GM10847 (cell line): ENCODE data around the gene RLF.

Experiments
- POLR2A ChIP-seq: IDR thresholded peaks from 2 replicates; pipeline ENCODE4 v1.6.1; 2011; ENCODE audit not compliant: insufficient read length; ENCODE audit errors: extremely low read depth

RLF gene

GRCh38 chr1:40161125-40161887 lies at the start of gene RLF:
Gene RLF (plus strand): TSS chr1:40161387. CDS start chr1:40161400, 13 bp downstream.
- TF ChIP-seq POLR2A = peak; percentile 91

DNA sequence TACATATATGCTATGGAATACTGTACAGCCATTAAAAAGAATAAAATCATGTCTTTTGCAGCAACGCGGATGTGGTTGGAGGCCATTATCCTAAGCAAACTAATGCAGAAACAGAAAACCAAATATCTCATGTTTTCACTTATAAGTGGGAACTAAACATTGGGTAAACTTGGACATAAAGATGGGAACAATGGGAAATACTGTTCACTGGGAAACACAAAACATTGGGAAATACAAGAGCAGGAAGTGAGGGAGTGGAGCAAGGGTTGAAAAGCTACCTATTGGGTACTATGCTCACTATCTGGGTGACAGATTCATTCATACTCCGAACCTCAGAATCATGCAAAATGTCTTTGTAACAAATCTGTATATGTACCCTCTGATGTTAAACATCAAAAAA lies 46.8 kb upstream of the RLF start:
- TF ChIP-seq POLR2A = no peak

- no peak for TF ChIP-seq POLR2A
These were observed 41.1 kb upstream of the RLF start for GRCh38 chr1:40120128-40120527.

DNA sequence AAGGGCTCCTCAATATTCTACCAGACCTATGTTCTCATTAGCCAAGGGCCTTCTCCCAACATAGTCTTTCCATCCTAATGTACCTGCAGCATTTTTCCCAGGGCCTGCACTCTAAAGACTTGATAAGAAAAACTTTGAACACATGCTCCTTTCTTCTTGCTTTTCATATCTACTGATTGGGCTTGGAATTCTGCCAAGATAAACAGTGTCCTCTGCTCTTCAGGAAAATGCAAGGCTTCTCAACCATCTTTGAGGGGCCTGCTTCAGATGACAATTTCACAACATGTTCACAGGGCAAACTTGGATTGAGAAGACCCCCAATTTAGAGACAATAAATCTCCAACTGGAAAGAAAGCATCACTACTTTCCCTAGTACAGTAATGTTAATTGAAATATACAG lies 38.3 kb upstream of the RLF start:
- TF ChIP-seq POLR2A = no peak

DNA sequence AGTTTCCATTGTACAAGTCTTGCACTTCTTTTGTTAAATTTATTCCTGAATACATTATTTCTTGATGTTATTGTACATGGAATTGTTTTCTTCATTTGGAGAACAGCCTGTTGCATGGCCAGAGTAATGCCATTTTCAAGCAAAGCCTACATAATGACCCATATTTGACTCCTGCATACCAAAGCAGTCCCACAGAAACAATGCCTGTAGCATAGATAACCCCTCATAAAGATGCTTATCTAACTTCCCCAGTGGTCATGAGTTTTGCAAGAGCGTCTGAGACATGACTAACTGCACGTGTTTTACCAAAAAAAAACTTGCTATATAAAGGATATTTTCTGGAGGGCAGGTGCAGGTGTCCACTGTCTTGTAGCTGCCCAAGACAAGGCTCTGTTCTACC lies 30.3 kb upstream of the RLF start:
- TF ChIP-seq POLR2A = no peak

DNA sequence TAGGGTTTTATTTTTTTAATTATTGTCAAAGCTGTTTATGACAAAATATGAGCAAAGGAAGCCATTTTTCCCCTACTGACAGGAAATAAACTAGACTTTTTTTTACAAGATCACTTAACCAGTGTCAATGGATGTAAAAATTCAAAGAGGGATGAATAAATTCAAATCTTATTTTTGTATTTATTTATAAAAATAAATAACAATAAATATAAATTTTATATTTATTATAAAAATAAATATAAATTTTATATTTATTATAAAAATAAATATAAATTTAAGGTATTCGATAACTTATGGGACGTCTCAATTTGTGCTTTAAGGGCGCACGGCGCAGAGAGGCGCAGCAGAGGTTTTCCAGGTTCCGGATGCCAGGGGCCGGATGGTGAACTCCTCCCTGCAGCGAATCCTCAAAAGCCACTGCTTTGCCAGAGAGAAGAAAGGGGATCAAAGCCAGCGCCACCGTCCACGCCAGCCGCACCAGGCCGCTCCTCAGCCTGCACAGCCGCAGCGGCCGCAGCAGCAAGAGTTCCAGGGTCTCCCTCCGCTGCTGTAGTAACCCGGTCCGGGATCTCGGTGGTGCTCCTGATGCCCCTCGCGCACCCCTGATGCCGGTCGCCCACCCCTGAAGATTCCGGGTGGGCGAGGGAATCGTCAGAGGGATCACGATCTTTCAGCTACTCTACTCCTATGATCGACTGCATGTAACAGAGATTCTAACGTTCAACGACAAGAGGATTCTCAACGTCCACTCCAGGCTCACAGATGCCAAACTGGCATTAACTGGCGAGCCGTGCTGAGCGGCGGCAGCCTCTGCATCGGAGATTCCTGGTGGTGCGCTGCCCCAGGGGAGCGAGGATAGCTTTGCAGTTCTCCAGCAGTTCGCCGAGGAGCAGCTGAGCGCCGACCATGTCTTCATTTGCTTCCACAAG lies 28.5 kb upstream of the RLF start:
- TF ChIP-seq POLR2A = no peak

DNA sequence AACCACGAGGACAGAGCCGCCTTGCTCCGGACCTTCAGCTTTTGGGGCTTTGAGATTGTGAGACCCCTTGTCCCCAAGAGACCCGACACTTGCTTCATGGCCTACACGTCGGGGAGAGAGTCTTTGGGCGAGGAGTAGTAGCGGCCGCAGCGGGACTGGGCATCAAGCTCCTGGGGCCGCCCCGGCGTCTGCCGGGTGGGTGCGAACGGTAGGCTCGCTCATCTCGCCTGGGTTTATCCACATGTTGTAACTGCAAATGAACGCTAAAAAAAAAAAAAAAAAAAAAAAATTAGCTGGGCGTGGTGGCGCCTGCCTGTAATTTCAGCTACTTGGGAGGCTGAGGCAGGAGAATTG lies 27.9 kb upstream of the RLF start:
- TF ChIP-seq POLR2A = no peak

- TF ChIP-seq POLR2A = no peak
These were observed 27.3 kb upstream of the RLF start for GRCh38 chr1:40133839-40134238.

DNA sequence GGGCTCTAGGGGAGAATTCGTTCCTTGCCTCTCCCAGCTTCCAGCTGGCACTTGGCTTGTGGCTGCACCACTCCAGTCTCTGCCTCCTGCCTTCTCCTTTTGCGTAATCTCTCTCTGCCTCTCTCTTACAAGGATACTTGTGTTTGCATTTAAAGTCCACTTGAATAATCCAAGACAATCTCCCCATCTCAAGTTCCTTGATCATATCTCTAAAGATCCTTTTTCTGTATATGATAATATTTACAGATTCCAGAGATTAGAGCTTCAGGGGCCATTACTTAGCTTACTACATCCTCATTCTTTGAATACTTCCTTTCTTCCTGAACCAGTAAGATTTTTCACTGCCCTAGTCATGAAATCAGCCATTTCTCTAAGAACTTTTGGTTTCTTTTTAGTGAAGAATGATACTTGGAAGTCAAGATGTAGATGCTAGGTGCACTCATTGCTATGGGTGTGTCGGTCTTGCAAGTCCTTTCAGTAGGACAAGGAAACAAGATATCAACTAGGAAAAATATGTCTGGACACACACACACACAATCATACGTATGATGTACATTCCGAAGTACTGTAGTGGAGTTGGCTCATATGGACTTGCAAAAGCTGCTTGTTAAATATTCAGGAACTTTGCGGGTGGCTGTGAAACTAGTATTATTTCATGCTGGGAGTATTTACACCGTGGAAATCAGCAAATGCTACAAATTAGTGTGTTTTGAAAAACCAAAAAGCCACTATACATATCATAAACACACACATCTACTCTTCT lies 20.8 kb upstream of the RLF start:
- TF ChIP-seq POLR2A = no peak

- no peak for TF ChIP-seq POLR2A
These were observed 19.2 kb upstream of the RLF start for GRCh38 chr1:40141878-40142535.

GRCh38 chr1:40143891-40144575 lies 17.2 kb upstream of the RLF start:
- TF ChIP-seq POLR2A = no peak

DNA sequence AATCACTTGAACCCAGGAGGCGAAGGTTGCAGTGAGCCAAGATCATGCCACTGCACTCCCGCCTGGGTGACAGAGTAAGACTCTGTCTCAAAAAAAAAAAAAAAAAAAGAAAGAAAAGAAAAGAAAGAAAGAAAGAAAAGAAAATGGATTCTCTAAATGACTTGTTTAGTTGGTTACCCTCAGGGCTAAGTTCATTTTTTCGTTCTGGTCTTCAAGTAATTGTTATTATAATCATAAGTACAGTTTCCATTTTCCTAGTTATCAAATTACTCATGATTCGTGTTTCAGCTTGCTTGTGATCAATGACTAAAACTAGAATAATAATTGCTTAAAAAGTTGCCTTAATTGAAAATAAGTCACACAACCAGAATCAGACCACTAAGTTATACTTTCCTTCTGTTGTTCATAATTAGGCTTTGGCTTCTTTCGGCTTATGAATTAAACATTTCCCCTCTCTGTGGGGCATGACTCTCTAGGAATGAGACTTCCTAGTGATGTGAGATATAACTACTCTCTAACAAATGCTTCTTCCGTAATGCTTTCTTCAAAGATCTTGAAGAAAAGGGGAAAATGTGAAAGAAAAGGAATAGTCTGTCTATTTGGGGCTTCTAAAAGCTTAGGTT lies 9.6 kb upstream of the RLF start:
- no peak for TF ChIP-seq POLR2A

- no peak for TF ChIP-seq POLR2A
These were observed 8.0 kb upstream of the RLF start for GRCh38 chr1:40153073-40153770.
